COLO668 (cell line): ENCODE data around the gene SPATA32.
A peak's percentile ranks its signal among the peaks of the same experiment; 100 is the strongest.

Experiments
- DNase-seq: peaks from one replicate; lab custom pipeline; 2025; ENCODE audit not compliant: unreplicated experiment; lab: John Stamatoyannopoulos, UW

The SPATA32 gene

GRCh38 chr17:45247429-45248131, 14.3 kb downstream of the SPATA32 start:
- DNase-seq, result peak; percentile 97

GRCh38 chr17:45246861-45247428, 14.9 kb downstream of the SPATA32 start:
- peak; percentile 33 for DNase-seq

GRCh38 chr17:45246338-45246737, 15.6 kb downstream of the SPATA32 start:
- DNase-seq, result no peak

- no peak for DNase-seq
These were observed 16.9 kb downstream of the SPATA32 start for GRCh38 chr17:45244725-45245656.

- peak; percentile 63 for DNase-seq
These were observed 18.1 kb downstream of the SPATA32 start for GRCh38 chr17:45243750-45244149.

- DNase-seq, result no peak
These were observed 19.9 kb downstream of the SPATA32 start for GRCh38 chr17:45242029-45242414.

GRCh38 chr17:45241328-45242028, 20.4 kb downstream of the SPATA32 start:
- DNase-seq, result peak; percentile 32

GRCh38 chr17:45240905-45241327, 21.0 kb downstream of the SPATA32 start:
- no peak for DNase-seq

GRCh38 chr17:45238155-45238774, 23.6 kb downstream of the SPATA32 start:
- no peak for DNase-seq

GRCh38 chr17:45237686-45238085, 24.2 kb downstream of the SPATA32 start:
- no peak for DNase-seq

GRCh38 chr17:45236282-45236606, 25.6 kb downstream of the SPATA32 start:
- DNase-seq, result no peak

GRCh38 chr17:45235416-45236281, 26.2 kb downstream of the SPATA32 start:
- DNase-seq, result peak; percentile 47

- DNase-seq, result peak; percentile 42
These were observed 27.1 kb downstream of the SPATA32 start for GRCh38 chr17:45234641-45235415.

GRCh38 chr17:45233423-45233924, 28.4 kb downstream of the SPATA32 start:
- DNase-seq, result no peak

GRCh38 chr17:45232514-45233422, 29.1 kb downstream of the SPATA32 start:
- DNase-seq, result no peak

- peak; percentile 52 for DNase-seq
These were observed 30.3 kb downstream of the SPATA32 start for GRCh38 chr17:45231481-45232116.

GRCh38 chr17:45230787-45231480, 31.0 kb downstream of the SPATA32 start:
- no peak for DNase-seq
